NB4 (cell line): ENCODE measurements around the gene RELA.

Experiments
- CTCF ChIP-seq: IDR thresholded peaks from one replicate; pipeline ENCODE4 v1.5.1; 2012; ENCODE audit warnings: low read depth, low read length
- MAX ChIP-seq: IDR thresholded peaks from 2 replicates; pipeline ENCODE4 v1.6.1; 2011; ENCODE audit warnings: low read depth, low read length
- POLR2A ChIP-seq: IDR thresholded peaks from 2 replicates; pipeline ENCODE4 v1.6.1; 2011; ENCODE audit warnings: mild to moderate bottlenecking; ENCODE audit not compliant: insufficient read length; ENCODE audit errors: extremely low read depth

GRCh38 chr11:65606876-65607613 is 55.7 kb downstream of the RELA start:
- TF ChIP-seq CTCF (no peak), POLR2A (no peak), MAX (no peak)
